Heart left ventricle (tissue), 16 donors: Measurements from ENCODE around the gene CACNA2D3. TPM values are rescaled to one million over a fixed set of nuclear protein-coding genes. Genes with fewer than 3 reads are reported as not detected.

Experiments
- ATAC-seq, 4 donors: fragments of 200-7000 bp; cut with Tn5 transposase; one replicate each; pipeline ENCODE4 v1.9.1; 2020 to 2022; ENCODE audit warnings: moderate library complexity in 4 of 4, mild to moderate bottlenecking in 3 of 4, moderate number of reproducible peaks in 1 of 4
- DNase-seq, 5 donors: peaks; one replicate each; pipeline ENCODE4 v3.0.0-alpha.2; 2020
- H3K27ac ChIP-seq, 12 donors: fragments of 200-600 bp; sonication (generic) in 4 of 12; one replicate each; pipeline versions ENCODE4 v1.5.0 to v1.8.0; 2016 to 2022; ENCODE audit warnings: mild to moderate bottlenecking in 2 of 12
- H3K27me3 ChIP-seq, 9 donors: fragments of 200-600 bp; sonication (generic) in 2 of 9; one replicate each; pipeline versions ENCODE4 v1.5.1 to v1.8.0; 2016 to 2022; ENCODE audit warnings: mild to moderate bottlenecking in 3 of 9
- H3K36me3 ChIP-seq, 9 donors: fragments of 200-600 bp; sonication (generic) in 2 of 9; one replicate each; pipeline versions ENCODE4 v1.5.0 to v1.8.0; 2018 to 2022; ENCODE audit warnings: mild to moderate bottlenecking in 2 of 9
- H3K4me1 ChIP-seq, 12 donors: fragments of 200-600 bp; sonication (generic) in 4 of 12; one replicate each; pipeline versions ENCODE4 v1.5.0 to v1.8.0; 2016 to 2022; ENCODE audit warnings: mild to moderate bottlenecking in 3 of 12
- H3K4me3 ChIP-seq, 12 donors: fragments of 200-600 bp; sonication (generic) in 4 of 12; one replicate each; pipeline versions ENCODE4 v1.5.0 to v1.8.0; 2017 to 2022; ENCODE audit warnings: mild to moderate bottlenecking in 9 of 12, moderate library complexity in 4 of 12
- H3K9me3 ChIP-seq, 12 donors: fragments of 200-600 bp; sonication (generic) in 4 of 12; one replicate each; pipeline versions ENCODE4 v1.5.0 to v1.8.0; 2016 to 2022; ENCODE audit warnings: mild to moderate bottlenecking in 1 of 12
- POLR2A ChIP-seq, 2 donors: fragments of 450-650 bp; IDR thresholded peaks; one replicate each; pipeline ENCODE4 v1.6.1; 2017; ENCODE audit warnings: antibody characterized with exemption in 2 of 2, mild to moderate bottlenecking in 2 of 2, moderate library complexity in 2 of 2
- WGBS, 4 donors: extraction: QIAGEN DNeasy Blood & Tissue Kit in 2 of 4; methylation state at CpG; one replicate each; pipeline versions ENCODE4 v1.1.5 to v1.1.7; 2013 to 2018; 5-methylcytosine and 5-hydroxymethylcytosine counted together
- intact Hi-C, 10 donors: fragments of 100-400 bp; cut with DNase I; formaldehyde crosslinking; loops; one replicate each; pipeline versions ENCODE4 v1.11.1 to v1.14.2; 2022
- polyA plus RNA-seq, 2 donors: library from polyadenylated mRNA; stranded (reverse); fragments of 200-250 nt; gene quantifications; one replicate each; pipeline ENCODE4 v1.2.3, GENCODE V29; 2013
- total RNA-seq, 9 donors: library from RNA; depleted of rRNA in 2 of 9; stranded (reverse); fragments of >200 nt in 2 of 9; fragmentation: NEBNext Ultra II Directional in 3 of 9; extraction: Animal tissue kit (Norgen Biotek cat#: 25700) in 3 of 9; gene quantifications; one replicate each; pipeline versions ENCODE4 v1.1.0 to v1.2.4, GENCODE V29; 2016 to 2023
- TF ChIP-seq, protein P1 (sequence below), 12 donors: fragments of 200-600 bp; sonication (generic) in 4 of 12; IDR thresholded peaks; one replicate each; pipeline versions ENCODE4 v1.5.0 to v1.8.0; 2018 to 2022; ENCODE audit warnings: antibody characterized with exemption in 12 of 12, mild to moderate bottlenecking in 5 of 12
- donor health status: ischemic (EF 13 %, LVEDD 7.1; RV severe dilation, severe dysfunction).
- donor health status: healthy with polysubstance abuse.
- donor health status: DM: no; HTN: yes; CAD: no.
- donor health status: DM: no; HTN: no; CAD: no.
- donor health status: ischemic (EF 25% LVEDD 6.9; RV normal size, moderate dysfunction).
- donor health status: ischemic (EF 25% LVEDD 5.7; RV mildly dilated, moderate dysfunction).
- donor health status: healthy.
- donor health status: DM: yes; HTN: yes; CAD: no.
- donor health status: ischemic (EF 35%, LVEDD 5.7; RV mildly dilated, moderate dysfunction).
- donor health status: nonischemic (EF 11% LVEDD 7.7; RV severe dilation, severe dysfunction).
- donor health status: DM: yes; HTN: yes; CAD: no.
- donor health status: PGD.
- donor health status: ischemic (EF 29% LVEDD 5.4; RV normal size, mild dysfunction).
- donor health status: nonischemic (EF 23%, LVEDD 6.1; RV moderate dilation, normal function).

The CACNA2D3 gene
- total and polyA plus RNA-seq, 11 donors, result 0.17 to 25.1 (median 12.8) TPM

DNA sequence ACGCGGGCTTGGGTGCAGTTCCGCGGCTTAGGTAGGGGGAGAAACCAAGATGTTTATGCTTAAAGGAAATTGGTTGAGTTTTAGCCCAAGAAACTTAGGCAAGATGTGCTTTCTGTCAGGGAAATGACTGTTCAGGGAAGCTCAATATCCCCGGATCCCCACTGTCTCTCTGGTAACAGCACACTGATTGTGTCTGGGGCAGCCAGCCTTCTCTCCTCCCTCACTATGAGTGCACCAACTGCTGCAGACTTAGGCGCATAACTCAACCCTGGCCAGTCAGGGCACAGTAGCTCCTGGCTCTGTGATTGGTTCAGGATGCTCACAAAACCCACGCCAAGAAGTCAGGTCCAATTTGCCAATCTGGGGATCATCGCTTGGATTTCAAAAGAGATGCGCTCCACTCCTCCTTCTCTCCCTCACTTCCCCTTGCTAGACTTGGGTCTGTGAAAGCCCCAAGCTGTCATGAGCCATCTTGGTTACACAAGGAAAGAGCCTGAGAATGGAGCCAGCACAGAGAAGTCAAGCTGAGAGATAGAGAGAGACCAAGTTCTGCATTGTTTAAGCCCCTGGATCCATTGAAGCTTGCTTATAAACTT lies 42.5 kb upstream of the CACNA2D3 start:
- Histone ChIP-seq H3K4me1 (no peaks in the 10 kb centered on the region), H3K27ac (no peak overlapping the region), H3K4me3 (no peak overlapping the region), H3K36me3 (no peaks in the 10 kb centered on the region), H3K27me3 (peaks cover 0 to 24% (median 5%) of the 10 kb centered on the region in 9 donors), H3K9me3 (no peaks in the 10 kb centered on the region)
- no peak for TF ChIP-seq POLR2A (IDR thresholded peaks at IDR 0.05)
- TF ChIP-seq, protein P1, sequence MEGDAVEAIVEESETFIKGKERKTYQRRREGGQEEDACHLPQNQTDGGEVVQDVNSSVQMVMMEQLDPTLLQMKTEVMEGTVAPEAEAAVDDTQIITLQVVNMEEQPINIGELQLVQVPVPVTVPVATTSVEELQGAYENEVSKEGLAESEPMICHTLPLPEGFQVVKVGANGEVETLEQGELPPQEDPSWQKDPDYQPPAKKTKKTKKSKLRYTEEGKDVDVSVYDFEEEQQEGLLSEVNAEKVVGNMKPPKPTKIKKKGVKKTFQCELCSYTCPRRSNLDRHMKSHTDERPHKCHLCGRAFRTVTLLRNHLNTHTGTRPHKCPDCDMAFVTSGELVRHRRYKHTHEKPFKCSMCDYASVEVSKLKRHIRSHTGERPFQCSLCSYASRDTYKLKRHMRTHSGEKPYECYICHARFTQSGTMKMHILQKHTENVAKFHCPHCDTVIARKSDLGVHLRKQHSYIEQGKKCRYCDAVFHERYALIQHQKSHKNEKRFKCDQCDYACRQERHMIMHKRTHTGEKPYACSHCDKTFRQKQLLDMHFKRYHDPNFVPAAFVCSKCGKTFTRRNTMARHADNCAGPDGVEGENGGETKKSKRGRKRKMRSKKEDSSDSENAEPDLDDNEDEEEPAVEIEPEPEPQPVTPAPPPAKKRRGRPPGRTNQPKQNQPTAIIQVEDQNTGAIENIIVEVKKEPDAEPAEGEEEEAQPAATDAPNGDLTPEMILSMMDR (IDR thresholded peaks at IDR 0.05), result no peak
- intact Hi-C loops, result loop anchor here in 1 of 10 donors (10.0 kb wide), 1 partner anchor 135 kb away; no protein-coding TSS in a partner anchor
- 59 to 62% (median 61%) methylated on average over 8 to 9 of the region's 9 CpGs for WGBS, 4 donors
- ATAC-seq (no peak), DNase-seq (no peak)

DNA sequence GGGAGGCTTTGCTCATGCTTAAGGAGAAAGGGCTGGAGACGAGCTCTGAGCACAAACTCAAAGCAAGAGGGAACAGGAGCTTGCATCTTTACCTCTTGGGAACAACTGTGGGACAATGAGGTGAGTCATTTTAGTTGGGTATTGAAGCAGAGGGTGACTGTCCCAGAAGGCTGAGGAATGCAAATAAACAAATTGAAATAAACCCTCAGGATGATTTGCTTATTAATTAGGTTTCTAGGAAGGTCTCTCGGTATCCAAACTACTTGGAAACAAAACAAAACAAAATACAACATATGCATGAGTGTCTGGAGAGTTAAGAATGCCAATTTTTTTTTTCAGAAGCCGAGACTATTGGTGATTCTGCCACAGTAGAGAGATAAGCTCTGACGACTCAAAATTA lies 38.4 kb upstream of the CACNA2D3 start:
- H3K36me3 ChIP-seq, result no peaks in the 10 kb centered on the region
- no peak overlapping the region for H3K4me3 ChIP-seq
- no peak for TF ChIP-seq POLR2A (IDR thresholded peaks at IDR 0.05)
- TF ChIP-seq, protein P1 (IDR thresholded peaks at IDR 0.05), result no peak
- H3K4me1 ChIP-seq, result peaks cover 0 to 7% (median 0%) of the 10 kb centered on the region in 12 donors
- 57 to 63% (median 59%) methylated on average over 4 of the region's 4 CpGs for WGBS, 4 donors
- intact Hi-C loops, result no loop called here
- H3K9me3 ChIP-seq, result no peaks in the 10 kb centered on the region
- DNase-seq (no peak), ATAC-seq (no peak)
- H3K27me3 ChIP-seq, result peaks cover 0 to 46% (median 22%) of the 10 kb centered on the region in 9 donors
- H3K27ac ChIP-seq, result no peak overlapping the region

DNA sequence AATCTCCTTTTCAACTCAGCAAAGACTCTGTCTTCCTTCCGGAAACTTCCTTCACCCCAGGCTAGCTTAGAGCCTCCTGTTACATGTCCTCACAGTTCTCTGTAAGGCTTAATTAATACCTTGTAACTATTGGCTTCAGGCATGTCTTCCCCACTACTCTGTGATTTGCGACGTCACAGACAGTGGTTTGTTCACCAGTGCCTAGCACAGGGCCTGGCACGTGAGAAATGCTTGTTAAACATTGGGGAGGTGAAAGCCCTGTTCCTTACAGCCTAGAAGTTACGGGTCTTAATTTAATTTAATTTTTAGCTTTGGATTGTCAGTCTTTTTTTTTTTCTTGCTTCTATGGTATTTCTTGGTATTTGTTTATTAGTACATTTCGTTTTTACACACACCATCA lies 36.4 kb upstream of the CACNA2D3 start:
- ATAC-seq, result no peak
- Histone ChIP-seq H3K4me3 (no peak overlapping the region), H3K4me1 (peaks cover 0 to 7% (median 0%) of the 10 kb centered on the region in 12 donors), H3K9me3 (no peaks in the 10 kb centered on the region), H3K27me3 (peaks cover 0 to 53% (median 23%) of the 10 kb centered on the region in 9 donors), H3K36me3 (no peaks in the 10 kb centered on the region), H3K27ac (no peak overlapping the region)
- intact Hi-C loops, result no loop called here
- 67 to 74% (median 74%) methylated on average over 6 of the region's 6 CpGs for WGBS, 4 donors
- DNase-seq, result no peak
- TF ChIP-seq POLR2A (IDR thresholded peaks at IDR 0.05), result no peak
- TF ChIP-seq, protein P1 (IDR thresholded peaks at IDR 0.05), result no peak

DNA sequence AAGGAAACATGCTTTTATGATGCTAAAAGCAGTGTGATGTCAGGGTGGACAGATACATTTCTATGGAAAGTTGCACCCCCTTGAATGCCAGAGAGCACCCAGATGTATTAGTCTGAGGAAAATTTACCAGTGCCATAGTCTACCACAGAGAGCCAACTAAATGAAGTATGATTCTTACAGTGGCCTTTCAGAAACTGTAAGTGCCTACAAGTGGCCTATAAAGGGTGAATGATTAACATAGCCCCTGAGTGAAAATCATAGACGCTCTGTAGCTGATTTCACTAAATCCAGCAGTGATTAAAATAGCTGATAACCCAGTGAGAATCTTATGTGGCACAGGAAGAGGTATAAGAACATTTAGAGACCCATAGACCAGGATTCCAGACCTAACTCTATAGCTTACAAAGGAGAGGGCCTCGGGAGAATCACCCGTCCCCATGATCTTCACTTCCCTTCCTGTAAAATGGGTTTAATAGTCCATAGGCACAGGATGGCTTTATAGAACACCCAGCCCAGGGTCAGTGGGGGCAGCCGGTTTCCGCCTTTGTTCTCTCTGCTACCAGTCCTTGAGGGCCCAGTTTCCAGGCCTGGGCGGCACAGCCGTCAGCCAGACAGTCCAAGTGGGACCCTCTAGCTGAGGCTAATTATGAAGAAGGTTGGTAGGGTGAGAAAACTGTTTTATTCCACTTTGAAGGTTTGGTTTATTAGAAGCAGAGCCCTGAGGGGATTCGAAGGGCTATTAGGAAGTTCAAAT lies 35.5 kb upstream of the CACNA2D3 start:
- ATAC-seq (no peak), DNase-seq (no peak)
- Histone ChIP-seq H3K9me3 (no peaks in the 10 kb centered on the region), H3K27ac (no peak overlapping the region), H3K4me1 (peaks cover 0 to 7% (median 0%) of the 10 kb centered on the region in 12 donors), H3K4me3 (no peak overlapping the region), H3K27me3 (peaks cover 0 to 53% (median 23%) of the 10 kb centered on the region in 9 donors), H3K36me3 (no peaks in the 10 kb centered on the region)
- intact Hi-C loops, result no loop called here
- TF ChIP-seq, protein P1 (IDR thresholded peaks at IDR 0.05), result no peak
- no peak for TF ChIP-seq POLR2A (IDR thresholded peaks at IDR 0.05)
- 77 to 87% (median 83%) methylated on average over 8 of the region's 8 CpGs for WGBS, 4 donors
